Panc1 (cell line): ENCODE results near the gene PANK2.

ENCODE experiments used
- POLR2AphosphoS5 ChIP-seq: IDR thresholded peaks from 2 replicates; pipeline ENCODE4 v1.6.1; 2012; ENCODE audit warnings: mild to moderate bottlenecking, low read depth, low read length, moderate library complexity
- SIN3A ChIP-seq: IDR thresholded peaks from 2 replicates; pipeline ENCODE4 v1.6.1; 2012; ENCODE audit warnings: low read depth, mild to moderate bottlenecking, low read length, moderate library complexity, borderline replicate concordance; ENCODE audit not compliant: insufficient read depth
- TCF7L2 ChIP-seq: IDR thresholded peaks from 2 replicates; pipeline ENCODE4 v1.6.1; 2011; ENCODE audit warnings: mild to moderate bottlenecking, low read depth, low read length, inconsistent platforms
- TF ChIP-seq, protein P1 (sequence below): fragments of 450-650 bp; IDR thresholded peaks from 2 replicates; pipeline ENCODE4 v1.5.1; 2017; ENCODE audit warnings: mild to moderate bottlenecking
- TF ChIP-seq, protein P2 (sequence below), 2 experiments: IDR thresholded peaks; 2 replicates each; pipeline ENCODE4 v1.6.1; 2011 to 2012; ENCODE audit warnings: low read depth in 2 of 2, control low read depth in 1 of 2, low read length in 1 of 2, mild to moderate bottlenecking in 1 of 2, moderate library complexity in 1 of 2; ENCODE audit not compliant: insufficient read depth in 1 of 2

DNA sequence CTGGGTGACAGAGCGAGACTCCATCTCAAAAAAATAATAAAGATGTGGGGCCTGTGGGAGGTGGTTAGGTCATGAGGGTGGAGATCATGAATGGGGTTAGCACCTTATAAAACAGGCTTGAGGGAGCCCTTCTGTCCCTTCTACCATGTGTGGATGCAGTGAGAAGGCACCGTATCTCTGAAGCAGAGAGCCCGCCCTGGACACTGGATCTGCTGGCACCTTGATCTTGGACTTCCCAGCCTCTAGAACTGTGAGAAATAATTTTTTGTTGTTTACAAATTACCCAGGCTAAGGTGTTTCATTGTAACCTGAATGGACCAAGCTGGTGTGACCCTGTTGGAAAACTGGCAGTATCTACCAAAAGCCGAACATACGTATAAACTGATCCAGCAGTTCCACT is 15.7 kb upstream of the PANK2 start:
- TF ChIP-seq, protein P1, sequence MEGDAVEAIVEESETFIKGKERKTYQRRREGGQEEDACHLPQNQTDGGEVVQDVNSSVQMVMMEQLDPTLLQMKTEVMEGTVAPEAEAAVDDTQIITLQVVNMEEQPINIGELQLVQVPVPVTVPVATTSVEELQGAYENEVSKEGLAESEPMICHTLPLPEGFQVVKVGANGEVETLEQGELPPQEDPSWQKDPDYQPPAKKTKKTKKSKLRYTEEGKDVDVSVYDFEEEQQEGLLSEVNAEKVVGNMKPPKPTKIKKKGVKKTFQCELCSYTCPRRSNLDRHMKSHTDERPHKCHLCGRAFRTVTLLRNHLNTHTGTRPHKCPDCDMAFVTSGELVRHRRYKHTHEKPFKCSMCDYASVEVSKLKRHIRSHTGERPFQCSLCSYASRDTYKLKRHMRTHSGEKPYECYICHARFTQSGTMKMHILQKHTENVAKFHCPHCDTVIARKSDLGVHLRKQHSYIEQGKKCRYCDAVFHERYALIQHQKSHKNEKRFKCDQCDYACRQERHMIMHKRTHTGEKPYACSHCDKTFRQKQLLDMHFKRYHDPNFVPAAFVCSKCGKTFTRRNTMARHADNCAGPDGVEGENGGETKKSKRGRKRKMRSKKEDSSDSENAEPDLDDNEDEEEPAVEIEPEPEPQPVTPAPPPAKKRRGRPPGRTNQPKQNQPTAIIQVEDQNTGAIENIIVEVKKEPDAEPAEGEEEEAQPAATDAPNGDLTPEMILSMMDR, result no peak
- TF ChIP-seq TCF7L2, result no peak
- no peak for TF ChIP-seq POLR2AphosphoS5
- TF ChIP-seq, protein P2, sequence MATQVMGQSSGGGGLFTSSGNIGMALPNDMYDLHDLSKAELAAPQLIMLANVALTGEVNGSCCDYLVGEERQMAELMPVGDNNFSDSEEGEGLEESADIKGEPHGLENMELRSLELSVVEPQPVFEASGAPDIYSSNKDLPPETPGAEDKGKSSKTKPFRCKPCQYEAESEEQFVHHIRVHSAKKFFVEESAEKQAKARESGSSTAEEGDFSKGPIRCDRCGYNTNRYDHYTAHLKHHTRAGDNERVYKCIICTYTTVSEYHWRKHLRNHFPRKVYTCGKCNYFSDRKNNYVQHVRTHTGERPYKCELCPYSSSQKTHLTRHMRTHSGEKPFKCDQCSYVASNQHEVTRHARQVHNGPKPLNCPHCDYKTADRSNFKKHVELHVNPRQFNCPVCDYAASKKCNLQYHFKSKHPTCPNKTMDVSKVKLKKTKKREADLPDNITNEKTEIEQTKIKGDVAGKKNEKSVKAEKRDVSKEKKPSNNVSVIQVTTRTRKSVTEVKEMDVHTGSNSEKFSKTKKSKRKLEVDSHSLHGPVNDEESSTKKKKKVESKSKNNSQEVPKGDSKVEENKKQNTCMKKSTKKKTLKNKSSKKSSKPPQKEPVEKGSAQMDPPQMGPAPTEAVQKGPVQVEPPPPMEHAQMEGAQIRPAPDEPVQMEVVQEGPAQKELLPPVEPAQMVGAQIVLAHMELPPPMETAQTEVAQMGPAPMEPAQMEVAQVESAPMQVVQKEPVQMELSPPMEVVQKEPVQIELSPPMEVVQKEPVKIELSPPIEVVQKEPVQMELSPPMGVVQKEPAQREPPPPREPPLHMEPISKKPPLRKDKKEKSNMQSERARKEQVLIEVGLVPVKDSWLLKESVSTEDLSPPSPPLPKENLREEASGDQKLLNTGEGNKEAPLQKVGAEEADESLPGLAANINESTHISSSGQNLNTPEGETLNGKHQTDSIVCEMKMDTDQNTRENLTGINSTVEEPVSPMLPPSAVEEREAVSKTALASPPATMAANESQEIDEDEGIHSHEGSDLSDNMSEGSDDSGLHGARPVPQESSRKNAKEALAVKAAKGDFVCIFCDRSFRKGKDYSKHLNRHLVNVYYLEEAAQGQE (IDR thresholded peaks at IDR 0.05; ENCODE audit: insufficient read depth in 1 of 2, low read depth in 2 of 2, low read length in 1 of 2), result no peak
- no peak for TF ChIP-seq SIN3A
